DMS 273 treated with DMSO at 0.1 percent for 48 hours (cell line): ENCODE data around the gene HACD2.

Experiments used
- DNase-seq: peaks from one replicate; lab custom pipeline; 2025; lab: John Stamatoyannopoulos, UW

Gene HACD2

DNA sequence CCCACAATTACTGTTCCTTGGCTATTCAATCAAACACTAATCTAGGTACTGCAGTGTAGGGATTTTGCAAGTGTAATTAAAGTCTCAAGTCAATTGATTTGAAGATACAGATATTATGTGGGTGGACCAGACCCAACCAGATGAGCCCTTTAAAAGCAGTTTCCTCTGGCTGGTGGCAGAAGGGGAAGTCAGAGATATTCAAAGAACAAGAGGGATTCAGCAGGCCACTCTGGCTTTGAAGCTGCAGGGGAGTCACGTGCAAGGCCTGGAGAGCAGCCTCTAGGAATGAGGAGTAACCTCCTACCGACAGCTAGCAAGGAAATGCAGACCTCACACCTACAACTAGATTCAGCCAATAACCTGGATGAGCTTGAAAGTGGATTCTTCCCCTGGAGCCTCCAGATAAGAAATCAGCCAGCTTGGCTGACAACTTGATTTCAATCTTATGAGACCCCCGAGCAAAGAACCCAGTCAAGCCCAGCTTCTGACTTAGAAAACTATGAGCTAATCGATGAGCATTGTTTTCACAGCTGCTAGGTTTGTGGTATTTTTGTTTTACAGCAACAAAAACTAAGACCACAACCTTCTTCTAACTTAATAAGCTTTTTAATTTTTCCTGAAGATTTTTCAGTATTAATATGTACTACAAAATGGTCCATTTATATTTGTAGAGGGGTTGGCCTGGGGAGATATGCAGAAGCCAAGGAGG, 13.4 kb downstream of the HACD2 start:
- DNase-seq: no peak

DNA sequence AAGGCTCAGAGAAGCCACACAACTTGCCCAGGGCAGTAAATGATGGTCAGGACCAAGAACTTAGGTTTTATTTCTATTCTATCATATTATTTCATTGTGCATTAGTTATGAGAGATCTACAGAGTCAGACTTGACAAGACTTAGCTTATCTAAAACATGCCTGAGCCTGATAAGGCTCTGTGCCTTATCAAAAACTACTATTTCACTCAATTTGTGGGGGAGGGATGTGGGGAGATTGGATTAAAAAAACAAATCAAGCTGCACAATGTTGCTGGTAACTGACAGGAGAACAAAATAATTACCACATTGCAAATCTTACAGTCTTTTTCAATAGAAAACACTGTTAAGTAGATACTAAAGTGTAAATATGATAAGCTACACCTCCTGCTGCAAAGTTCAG, 16.0 kb downstream of the HACD2 start:
- no peak for DNase-seq

DNA sequence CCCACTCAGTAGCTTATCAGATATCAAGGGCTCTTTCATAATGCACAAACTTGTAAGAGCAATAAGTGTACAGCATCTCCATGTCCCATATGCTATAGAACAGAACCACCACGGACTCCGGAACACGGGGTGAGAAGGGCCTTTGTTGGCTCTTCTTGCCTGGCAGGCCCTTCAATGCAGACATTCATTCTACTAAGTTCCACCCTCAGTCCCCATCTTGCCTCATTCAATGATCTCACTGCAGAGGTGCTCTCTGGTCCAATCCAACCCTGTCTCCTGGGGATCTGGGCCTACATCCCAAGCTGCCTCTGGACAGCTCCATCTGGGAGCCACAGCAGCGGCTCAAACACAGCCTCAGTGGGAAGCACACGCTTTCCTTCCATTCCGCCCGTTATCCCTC, 16.8 kb downstream of the HACD2 start:
- DNase-seq: no peak

DNA sequence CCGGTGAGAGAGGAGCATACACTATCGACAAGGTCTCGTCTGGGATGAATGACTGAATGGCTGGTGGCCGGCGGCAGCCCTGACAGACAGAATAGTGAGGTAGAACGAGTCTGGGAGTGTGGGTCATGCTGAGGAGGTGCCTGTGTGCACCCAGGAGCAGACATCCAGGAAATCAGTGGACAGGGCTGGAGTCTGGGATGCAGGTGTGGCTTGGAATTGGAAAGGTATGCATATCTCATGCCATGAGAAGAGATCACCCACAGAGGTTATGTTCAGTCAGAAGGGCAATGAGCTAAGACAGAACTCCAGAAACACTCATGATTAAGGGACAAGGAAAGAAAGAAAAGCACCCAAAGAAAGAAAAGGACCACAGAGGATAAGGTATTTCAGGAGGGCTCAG, 20.8 kb downstream of the HACD2 start:
- no peak for DNase-seq

DNA sequence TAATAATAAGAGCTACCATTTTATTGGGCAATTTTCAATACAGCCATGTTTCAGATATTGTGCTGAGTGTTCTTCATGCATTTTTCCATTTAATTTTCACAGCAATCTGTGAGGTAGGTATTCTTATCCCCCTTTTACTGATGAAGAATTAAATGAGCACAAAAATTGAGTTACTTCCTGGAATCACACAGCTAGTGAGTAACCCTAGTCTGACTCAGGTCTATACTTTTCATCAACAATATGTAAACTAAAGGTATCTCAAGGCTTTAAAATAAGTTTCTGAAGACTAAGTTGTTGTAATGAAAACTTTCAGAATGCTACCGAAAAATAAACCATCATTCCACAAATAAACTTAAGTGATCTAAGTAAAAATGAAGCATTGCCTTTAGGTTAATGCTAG, 22.3 kb downstream of the HACD2 start:
- no peak for DNase-seq

DNA sequence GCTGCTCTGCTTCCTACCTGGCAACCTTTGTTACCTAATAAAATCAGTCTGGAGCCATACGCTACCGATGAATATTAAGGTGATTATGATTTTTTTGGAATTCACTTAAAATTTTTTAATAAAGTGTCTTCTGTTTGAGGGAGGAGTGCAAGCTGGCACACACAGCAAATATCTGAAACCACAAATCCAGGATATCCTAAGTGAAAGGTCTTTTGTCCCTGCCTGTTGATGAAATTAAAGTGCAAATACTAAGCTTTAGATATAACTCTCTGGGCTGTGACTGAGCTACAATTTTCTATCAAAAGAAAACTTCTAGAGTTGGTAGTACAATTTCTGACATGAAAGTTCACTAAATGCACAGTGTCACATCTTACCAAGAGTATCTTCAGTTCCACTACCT, 23.7 kb downstream of the HACD2 start:
- no peak for DNase-seq

DNA sequence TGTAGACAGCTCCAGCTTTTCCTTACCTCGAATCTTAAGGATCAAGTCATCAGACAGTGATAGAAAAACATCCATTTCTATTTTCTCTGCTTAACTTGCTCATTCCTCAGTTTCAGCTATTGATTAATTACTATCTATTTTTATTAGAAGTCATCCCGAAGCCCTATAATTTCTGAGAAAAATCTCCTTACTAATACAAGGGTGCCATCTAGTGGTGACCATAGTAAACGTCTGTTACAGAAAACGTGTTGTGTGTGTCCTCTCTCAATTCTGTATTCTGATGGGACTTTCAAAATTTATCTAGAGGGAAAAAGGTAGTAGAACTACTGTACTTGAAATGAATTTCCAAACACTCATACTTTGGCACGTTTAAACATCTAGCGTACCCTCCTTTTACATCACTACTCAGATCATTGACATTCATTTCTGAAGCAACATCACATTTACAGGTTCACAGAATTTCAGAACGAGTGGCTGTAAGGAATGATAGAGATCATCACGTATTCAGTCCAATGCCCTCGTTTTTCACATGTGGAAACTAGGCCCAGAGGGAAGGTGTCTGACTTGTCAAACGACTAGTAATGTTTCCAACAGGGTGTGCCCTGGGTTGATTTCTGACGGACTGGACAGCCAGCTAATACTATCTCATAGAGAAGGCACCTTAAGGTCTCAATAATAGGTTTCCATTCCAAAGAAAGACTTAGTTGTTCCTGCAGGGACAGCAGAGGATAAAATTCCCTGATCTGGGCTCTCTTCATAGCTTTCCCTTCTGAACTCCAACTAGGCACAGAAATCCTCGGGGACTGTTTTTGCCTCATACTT, 25.6 kb downstream of the HACD2 start:
- peak; percentile 20 for DNase-seq

DNA sequence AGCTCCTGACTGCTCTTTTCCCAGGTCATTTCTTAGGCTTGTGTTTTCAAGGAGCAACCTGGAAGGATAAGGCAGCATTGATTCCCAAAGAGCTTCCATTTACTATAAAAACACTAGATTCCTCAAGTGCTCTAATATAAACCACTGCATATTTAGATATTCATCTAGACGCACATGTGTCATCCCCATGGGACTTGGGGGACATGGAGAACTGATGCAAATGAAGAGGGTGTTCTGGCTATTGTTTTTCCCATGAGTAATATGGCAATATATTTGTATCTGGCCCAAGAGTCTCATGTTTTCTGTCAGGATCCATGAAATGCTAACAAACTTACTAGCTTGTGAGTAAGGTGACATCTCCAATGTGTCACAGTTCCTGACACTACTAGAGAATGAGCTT, 31.3 kb downstream of the HACD2 start:
- no peak for DNase-seq

DNA sequence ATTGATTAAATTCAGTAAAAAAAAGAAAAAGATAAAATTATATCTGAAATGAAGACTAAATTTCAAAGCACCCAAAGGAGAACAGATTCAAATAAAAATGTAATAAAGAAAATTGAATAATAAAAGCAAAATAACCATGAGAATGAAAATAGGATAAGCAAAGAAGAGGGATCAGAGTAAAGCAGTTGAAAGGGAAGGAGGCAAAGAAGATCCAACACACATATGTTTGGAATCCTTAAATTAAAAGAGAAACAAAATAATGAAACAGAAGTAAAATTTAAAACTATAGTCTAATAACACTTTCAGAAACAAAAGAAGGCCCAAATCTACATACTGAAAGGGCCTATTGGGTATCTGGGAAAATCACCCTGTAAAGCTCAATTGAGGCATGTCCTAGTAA, 32.1 kb downstream of the HACD2 start:
- DNase-seq: no peak

DNA sequence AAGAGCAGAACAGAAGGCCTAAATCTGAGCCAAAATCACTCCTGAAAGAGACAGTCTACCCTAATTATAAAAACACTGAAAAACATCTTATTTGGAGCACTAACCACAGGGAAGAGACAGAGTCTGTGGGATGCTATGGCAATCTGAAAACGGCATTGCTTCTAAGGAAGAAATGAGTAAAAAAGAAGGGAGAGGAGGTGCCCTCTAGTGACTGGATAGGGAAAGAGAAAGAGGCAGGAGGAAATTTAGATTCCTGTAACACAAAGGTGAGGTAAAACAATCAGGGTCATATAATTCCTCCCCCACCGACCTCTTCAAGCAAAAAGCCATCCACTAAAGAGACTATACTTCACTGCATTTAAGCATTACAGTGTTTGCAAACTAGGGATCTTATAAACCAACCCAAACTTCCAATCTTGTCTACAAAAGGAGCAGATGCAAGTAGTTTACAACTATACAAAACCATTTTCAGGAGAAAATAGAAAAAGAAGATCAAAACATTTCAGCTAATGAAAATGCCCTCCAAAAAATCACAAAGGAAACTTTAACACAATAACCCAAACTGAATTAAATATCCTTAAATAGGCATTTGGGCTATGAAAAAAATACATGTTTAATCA, 32.6 kb downstream of the HACD2 start:
- no peak for DNase-seq

DNA sequence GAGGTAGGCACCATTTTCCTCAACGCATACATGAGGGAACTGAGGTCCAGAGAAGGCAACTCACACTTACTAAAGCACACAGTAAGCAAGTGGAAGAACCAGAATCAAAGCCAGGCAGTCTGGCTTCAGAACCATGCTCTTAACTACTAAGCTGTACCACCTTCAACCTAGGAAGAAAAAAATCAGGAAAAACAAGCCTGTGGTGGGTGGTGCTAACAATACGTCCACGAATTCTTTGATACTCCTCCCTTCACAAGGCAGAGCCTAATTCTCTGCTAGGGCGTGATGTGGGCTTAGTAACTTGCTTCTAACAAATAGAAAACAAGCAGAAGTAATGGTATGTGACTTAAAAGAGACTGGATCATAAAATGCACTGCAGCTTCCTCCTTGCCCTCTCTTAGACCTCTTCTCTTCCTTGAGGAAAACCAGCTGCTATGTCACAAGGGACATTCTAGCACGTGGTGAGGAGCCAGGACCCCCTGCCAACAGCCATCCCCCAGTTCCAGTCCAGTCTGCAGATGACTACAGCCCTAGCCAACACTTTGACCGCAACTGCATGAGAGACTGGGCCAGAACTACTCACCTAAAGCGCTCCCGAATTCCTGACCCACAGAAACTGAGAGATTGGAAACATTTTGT, 36.9 kb downstream of the HACD2 start:
- no peak for DNase-seq

DNA sequence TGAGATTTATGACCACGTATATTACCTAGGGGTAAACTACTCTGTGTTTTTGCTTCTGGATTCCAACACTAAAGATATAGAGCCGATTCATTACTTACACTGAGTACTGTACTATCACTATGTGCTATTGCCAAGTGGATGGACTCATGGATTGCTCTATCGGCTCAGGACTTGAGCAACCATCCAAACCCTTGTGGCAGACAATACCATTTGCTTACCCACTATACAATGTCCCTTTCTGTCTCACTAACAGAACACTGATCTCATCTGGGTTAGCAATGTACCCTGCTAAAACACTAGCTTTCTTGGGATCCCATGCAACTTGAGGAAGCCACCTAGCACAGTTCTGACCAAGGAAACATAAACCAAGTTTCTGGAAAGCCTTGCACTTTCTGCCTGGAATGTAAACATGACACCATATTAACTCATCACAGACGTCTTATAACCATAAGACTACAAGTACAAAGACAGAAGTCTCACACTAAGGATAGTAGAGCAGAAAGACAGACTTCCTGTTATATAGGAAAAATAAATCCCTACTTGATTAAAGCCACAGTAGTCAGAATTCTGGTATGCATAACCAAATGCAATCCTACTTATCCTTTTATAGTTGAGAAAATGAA, 38.6 kb downstream of the HACD2 start:
- no peak for DNase-seq

DNA sequence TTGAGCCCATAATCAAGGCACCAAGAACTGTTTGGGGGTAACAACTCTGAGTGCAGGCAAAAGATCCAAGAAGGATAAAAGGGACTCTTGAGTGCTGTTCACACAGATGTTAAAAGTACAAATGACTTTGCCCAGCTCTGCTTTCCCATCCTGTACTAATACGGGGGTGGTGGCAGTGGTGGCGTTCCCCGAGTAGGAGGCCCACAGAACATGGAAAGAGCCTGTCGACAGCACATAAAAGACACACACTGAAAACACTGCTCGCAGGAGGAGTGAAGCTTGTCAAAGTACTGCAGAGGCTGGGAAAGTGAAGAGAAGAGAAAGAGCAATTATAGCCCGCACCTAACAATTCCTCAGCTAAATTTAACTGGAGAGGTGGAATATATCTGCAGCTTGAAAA, 40.9 kb downstream of the HACD2 start:
- DNase-seq: no peak

DNA sequence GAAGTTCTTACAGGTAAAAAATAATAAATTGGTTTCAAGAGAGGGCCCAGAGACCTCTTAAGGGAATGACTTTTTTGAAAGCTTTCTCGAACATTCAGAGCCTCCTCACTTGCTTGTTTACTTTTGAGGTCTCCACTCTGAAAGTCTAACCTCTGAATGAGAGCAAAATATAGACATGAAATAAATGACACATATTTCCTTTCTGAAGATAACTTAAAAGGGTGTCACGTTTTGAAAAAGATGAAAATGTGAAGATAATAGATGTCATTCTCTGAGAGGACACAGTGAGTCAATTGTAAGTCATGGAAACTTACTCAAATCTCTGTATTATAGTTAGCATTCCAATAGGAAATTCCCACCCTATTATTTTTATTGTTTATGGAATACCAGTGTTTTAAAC, 44.6 kb downstream of the HACD2 start:
- DNase-seq: no peak

DNA sequence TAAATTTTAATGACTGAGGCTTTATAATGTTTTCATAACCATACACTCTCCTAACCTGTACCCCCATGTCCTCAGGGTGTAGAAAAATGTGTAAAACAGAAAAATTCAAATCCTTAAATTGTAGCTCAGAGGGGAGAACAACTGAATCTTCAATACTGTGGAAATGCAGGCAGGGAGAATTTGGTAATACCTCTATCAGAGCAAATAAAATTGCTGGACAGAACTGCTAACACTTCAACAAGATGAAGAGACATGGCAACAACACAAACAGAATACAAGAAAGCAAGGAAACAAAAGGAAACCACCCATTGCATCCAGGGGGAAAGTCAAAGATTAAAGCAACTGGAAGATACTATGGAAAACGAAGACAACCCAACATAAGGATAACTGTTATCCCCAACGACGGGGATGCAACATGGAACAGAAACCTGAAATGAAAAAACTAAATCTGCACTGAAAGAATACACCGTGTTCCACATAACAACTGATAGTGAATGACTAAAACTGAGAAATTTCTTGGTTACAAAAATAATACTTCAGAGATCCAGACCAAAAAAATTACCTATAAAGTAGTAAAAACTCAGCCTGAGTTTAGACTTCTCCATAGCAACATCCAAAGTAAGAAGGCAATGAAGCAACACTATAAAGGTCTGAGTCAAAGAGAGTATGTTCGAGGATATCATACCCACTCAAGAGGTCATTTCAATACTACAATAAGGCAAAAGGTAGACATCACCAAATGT, 48.5 kb downstream of the HACD2 start:
- DNase-seq: no peak

DNA sequence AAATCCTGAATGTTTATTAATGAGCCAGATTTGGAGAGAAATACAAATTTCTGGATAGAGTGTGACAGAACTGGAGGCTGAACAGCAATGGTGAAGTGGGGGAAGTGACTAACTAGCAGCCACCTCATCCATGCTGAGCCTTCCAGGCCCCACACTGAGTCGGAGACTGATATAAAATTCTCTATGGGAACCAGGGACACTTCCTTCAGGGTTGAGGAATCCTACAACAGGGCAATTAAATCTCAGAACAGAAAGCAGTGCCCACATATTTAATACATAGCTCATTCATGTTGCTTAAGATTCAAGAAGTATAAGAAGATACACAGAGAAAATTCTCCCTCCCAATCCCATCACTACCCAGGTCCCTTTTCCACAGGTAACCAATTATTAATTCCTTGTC, 49.3 kb downstream of the HACD2 start:
- DNase-seq: no peak

DNA sequence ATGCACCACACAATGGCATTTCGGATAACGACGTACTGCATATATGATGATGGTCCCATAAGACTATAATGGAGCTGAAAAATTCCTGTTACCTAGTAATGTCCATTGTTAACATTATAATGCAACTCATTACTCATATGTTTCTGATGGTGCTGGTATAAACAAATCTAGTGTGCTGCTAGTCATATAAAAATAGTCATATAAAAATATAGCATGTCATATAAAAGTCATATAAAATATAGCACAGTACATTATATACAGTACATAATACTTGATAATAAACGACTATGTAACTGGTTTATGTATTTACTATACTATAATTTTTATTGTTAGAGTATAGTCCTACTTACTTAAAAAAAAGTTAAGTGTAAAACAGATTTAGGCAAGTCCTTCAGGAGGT, 50.6 kb downstream of the HACD2 start:
- DNase-seq: no peak

DNA sequence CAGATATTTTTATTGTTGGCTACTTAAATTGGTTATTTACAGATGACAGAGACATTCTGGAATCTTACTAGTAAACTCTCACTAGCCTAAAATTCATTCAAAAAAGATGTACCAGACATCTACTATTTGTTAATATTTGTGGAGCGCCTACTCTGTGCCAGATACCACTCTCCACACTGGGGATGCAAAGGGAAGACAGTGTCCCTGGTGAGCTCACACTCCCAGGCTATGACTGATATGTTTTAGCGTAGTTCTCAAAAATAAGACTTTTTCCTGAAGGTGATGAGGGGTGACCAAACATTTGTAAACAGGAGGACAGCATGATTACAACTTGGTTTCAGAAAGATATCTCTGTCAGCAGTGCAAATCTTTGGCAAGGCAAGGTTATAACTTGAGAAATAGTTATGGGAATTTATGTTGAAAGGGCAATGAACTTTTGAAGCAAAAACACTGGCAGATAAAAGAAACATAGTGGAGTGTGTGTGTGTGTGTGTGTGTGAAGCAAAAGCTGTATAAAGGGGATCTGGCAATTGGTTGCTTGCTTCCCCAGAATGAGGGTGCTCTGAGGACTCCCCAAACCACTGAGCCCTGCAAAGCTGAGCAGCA, 51.2 kb downstream of the HACD2 start:
- no peak for DNase-seq

DNA sequence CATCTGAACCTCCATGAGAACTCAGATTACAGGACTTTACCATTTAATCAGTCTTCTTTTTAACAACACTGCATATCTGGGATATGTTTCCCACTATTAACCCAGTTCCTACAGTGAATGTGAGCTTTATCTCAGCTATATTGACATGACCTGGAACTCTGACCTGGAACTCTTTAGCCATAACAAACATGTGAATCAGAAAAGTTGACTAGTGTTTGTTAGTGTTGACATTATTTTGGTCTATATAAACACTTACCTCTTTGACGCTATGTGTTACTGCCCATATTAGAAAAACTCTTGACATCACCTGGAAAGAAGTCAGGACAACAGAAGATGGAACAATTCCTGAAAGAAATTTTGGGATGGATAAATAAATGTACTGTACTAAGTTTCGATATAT, 56.7 kb downstream of the HACD2 start:
- DNase-seq: no peak

DNA sequence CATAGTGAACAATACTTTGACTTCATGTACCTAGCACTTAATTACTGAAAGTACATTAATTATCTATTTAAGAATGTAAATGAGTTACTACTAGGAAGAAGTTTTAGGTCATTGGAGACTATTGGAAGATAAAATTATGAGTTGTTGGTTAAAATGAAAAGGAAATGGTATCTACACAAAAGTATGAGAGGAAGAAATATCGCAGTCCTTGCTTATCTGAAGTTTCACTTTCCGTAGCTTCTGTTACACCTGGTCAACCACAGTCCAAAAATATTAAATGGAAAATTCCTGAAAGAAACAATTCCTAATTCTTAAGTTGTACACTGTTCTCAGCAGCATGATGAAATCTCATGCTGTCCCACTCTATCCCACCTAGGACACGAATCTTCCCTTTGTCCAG, 57.8 kb downstream of the HACD2 start:
- no peak for DNase-seq

DNA sequence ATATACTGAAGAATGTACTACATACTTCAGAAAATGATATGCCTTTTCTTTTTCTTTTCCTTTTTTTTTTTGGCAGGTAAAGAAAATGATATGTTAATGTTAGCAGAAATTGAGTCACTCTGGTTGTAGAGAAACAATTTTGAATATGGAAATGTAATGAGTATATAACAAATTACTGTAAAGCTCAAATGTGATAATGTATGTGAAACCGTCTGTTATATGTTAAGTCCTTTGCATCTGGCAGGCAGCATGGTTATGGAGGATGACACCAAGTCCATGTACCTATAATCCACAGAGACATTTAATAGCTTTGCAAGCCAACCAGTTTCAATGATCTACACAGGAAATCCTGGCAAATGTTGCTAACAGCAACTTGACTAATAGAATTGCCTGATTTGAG, 58.4 kb downstream of the HACD2 start:
- no peak for DNase-seq
